K562 (cell line): Measurements from ENCODE around the gene CDCP1. TPM values are rescaled to one million over a fixed set of nuclear protein-coding genes. Genes with fewer than 3 reads are reported as not detected.

Experiments
- BHLHE40 ChIP-seq: IDR thresholded peaks from 2 replicates; pipeline ENCODE4 v1.6.1; 2011; ENCODE audit warnings: low read length, improper control_type of control experiment
- CEBPB ChIP-seq: fragments of 450-650 bp; IDR thresholded peaks from 2 replicates; pipeline ENCODE4 v1.6.1; 2016; ENCODE audit warnings: missing genetic modification characterization, missing compliant biosample characterization
- CHD1 ChIP-seq: fragments of 200-600 bp; sonication (generic); IDR thresholded peaks from one replicate; pipeline ENCODE4 v1.6.1; 2012; ENCODE audit warnings: mild to moderate bottlenecking, moderate library complexity, low read length, inconsistent platforms
- DPF2 ChIP-seq: fragments of 450-650 bp; IDR thresholded peaks from 2 replicates; pipeline ENCODE4 v1.6.1; 2016
- MCM5 ChIP-seq: fragments of 450-650 bp; IDR thresholded peaks from 2 replicates; pipeline ENCODE4 v1.6.1; 2016; ENCODE audit warnings: low read depth
- MEIS2 ChIP-seq: fragments of 450-650 bp; IDR thresholded peaks from 2 replicates; pipeline ENCODE4 v1.6.1; 2014; ENCODE audit warnings: mild to moderate bottlenecking; ENCODE audit not compliant: partially characterized antibody
- NONO ChIP-seq, 2 experiments: fragments of 200-400 bp in 1 of 2; fragments of 450-650 bp in 1 of 2; formaldehyde crosslinking in 1 of 2; IDR thresholded peaks; 2 replicates each; pipeline ENCODE4 v1.6.1; 2017; ENCODE audit warnings: low read depth in 2 of 2, mild to moderate bottlenecking in 2 of 2, moderate library complexity in 2 of 2, low read length in 1 of 2
- PTBP1 ChIP-seq: fragments of 200-400 bp; formaldehyde crosslinking; IDR thresholded peaks from 2 replicates; pipeline ENCODE4 v1.6.1; 2017; ENCODE audit warnings: low read depth, low read length
- RUNX1 ChIP-seq: sonication (generic); IDR thresholded peaks from 2 replicates; pipeline ENCODE4 v1.6.1; 2016; ENCODE audit warnings: antibody characterized with exemption, low read depth
- SIX5 ChIP-seq, 2 experiments: IDR thresholded peaks; 2 replicates each; pipeline ENCODE4 v1.6.1; 2011; ENCODE audit warnings: low read length in 2 of 2, borderline replicate concordance in 1 of 2, low read depth in 1 of 2, mild to moderate bottlenecking in 1 of 2, moderate library complexity in 1 of 2; ENCODE audit not compliant: insufficient read depth in 1 of 2
- TGIF2 ChIP-seq: sonication (generic); formaldehyde crosslinking; IDR thresholded peaks from 2 replicates; pipeline ENCODE4 v1.8.1; 2022; ENCODE audit warnings: mild to moderate bottlenecking, missing genetic modification reagents, moderate library complexity
- ZNF165 ChIP-seq: fragments of 250-450 bp; sonication (Bioruptor Pico); IDR thresholded peaks from 2 replicates; pipeline ENCODE4 v1.4.0; 2020; ENCODE audit warnings: borderline replicate concordance
- ZNF212 ChIP-seq: fragments of 450-650 bp; formaldehyde crosslinking; IDR thresholded peaks from 2 replicates; pipeline ENCODE4 v1.4.0; 2020; ENCODE audit warnings: mild to moderate bottlenecking
- ZNF274 ChIP-seq: IDR thresholded peaks from 2 replicates; pipeline ENCODE4 v1.6.1; 2011; ENCODE audit warnings: low read depth, mild to moderate bottlenecking, low read length, moderate library complexity, borderline replicate concordance
- ZNF347 ChIP-seq: fragments of 450-650 bp; formaldehyde crosslinking; IDR thresholded peaks from 2 replicates; pipeline ENCODE4 v1.4.0; 2020; ENCODE audit warnings: low read depth, mild to moderate bottlenecking, moderate library complexity
- ZNF778 ChIP-seq: fragments of 450-650 bp; formaldehyde crosslinking; IDR thresholded peaks from 2 replicates; pipeline ENCODE4 v1.4.0; 2020; ENCODE audit warnings: mild to moderate bottlenecking, moderate library complexity
- polyA plus RNA-seq, 8 experiments: library from polyadenylated mRNA; depleted of rRNA in 4 of 8; stranded (reverse) in 5 of 8; unstranded in 3 of 8; fragments of >200 nt; fragmentation: Nextera tagmentation in 2 of 8; fragmentation: Illumina TruSeq in 1 of 8; extraction: Ambion mirVana in 2 of 8; extraction: Trizol in 1 of 8; gene quantifications; 2 replicates each; pipeline versions ENCODE4 v1.2.1 to v1.2.3, GENCODE V29; 2011 to 2014; ENCODE audit warnings: inconsistent platforms in 1 of 8, missing spikeins in 1 of 8
- total RNA-seq, 7 experiments: library from RNA; depleted of rRNA in 6 of 7; stranded (reverse); fragments of >200 nt in 6 of 7; fragmentation: Illumina TruSeq in 2 of 7; extraction: Trizol in 2 of 7; gene quantifications; 2 replicates each; pipeline versions ENCODE4 v1.2.1 to v1.2.3, GENCODE V29; 2011 to 2021; ENCODE audit warnings: low replicate concordance in 1 of 7
- TF ChIP-seq, protein P1 (sequence below), 2 experiments: fragments of 200-800 bp in 1 of 2; sonication (Bioruptor generic) in 1 of 2; sonication (generic) in 1 of 2; formaldehyde crosslinking in 1 of 2; IDR thresholded peaks in 1 of 2; conservative IDR thresholded peaks in 1 of 2; 2 replicates each; pipeline versions ENCODE4 v1.5.0 to v1.6.1; 2016 to 2020; ENCODE audit warnings: missing compliant biosample characterization in 1 of 2, missing genetic modification characterization in 1 of 2, missing genetic modification reagents in 1 of 2
- TF ChIP-seq, protein P2 (sequence below): conservative IDR thresholded peaks from 2 replicates; pipeline ENCODE4 v1.6.1; 2011; ENCODE audit warnings: low read depth, mild to moderate bottlenecking, low read length; ENCODE audit not compliant: control insufficient read depth
- TF ChIP-seq, protein P3 (sequence below): fragments of 450-650 bp; formaldehyde crosslinking; IDR thresholded peaks from 2 replicates; pipeline ENCODE4 v1.4.0; 2022; ENCODE audit warnings: missing genetic modification characterization
- TF ChIP-seq, protein P4 (sequence below): sonication (generic); formaldehyde crosslinking; IDR thresholded peaks from 2 replicates; pipeline ENCODE4 v1.8.0; 2022; ENCODE audit warnings: mild to moderate bottlenecking, missing genetic modification reagents

The CDCP1 gene
- total and polyA plus RNA-seq, 9 of the 15 experiments (the other 6 are each of a cell fraction or from before 2014, with no cell fraction given) = 3.9 to 16.4 (median 5.2) TPM

DNA sequence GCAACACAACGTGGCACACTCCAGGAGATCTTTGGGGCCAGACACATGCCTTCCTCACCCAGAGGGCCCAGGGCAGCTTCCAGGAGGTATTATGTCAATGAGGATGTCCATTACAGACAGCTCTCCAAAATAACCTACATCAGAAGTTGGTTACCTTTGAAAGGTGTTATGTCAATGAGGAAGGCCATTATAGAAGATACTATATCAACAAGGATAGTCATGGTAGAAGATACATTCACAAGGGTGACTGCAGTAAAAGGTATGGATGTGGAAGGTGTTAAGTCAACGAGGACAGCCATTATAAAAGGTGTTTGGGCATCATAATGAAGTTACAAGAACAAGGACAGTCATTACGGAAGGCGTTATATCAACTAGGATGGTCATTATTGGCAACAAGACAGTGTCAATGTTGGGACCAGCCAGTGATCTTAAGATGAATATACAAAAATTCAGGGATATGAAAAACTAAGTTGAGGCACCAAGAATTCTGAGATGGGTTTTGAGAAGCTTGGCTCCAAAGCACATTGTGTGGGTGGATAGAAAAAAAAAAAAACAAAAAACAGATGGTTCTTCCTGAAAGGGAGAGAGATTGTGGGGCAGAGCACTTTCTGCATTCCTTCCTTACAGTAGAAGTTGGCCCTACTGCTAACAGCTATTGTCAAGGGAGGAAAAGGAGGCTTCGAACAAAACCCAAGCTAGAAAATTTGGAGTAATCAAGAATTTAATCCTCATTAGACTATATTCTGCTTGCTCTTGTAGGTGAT, 11.2 kb downstream of the CDCP1 start (continued):
- TF ChIP-seq, protein P1, sequence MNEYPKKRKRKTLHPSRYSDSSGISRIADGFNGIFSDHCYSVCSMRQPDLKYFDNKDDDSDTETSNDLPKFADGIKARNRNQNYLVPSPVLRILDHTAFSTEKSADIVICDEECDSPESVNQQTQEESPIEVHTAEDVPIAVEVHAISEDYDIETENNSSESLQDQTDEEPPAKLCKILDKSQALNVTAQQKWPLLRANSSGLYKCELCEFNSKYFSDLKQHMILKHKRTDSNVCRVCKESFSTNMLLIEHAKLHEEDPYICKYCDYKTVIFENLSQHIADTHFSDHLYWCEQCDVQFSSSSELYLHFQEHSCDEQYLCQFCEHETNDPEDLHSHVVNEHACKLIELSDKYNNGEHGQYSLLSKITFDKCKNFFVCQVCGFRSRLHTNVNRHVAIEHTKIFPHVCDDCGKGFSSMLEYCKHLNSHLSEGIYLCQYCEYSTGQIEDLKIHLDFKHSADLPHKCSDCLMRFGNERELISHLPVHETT (CRISPR knock-in tag; conservative IDR thresholded peaks at IDR 0.05 in 1 of 2, IDR thresholded peaks at IDR 0.05 in 1 of 2) = no peak
- TF ChIP-seq BHLHE40 (no peak), DPF2 (no peak), TGIF2 (no peak), RUNX1 (no peak), SIX5 (IDR thresholded peaks at IDR 0.05; ENCODE audit: borderline replicate concordance in 1 of 2, insufficient read depth in 1 of 2, low read depth in 1 of 2, low read length in 2 of 2) (no peak), ZNF274 (no peak), ZNF778 (CRISPR knock-in tag) (no peak), ZNF165 (CRISPR knock-in tag) (no peak), ZNF347 (no peak), PTBP1 (no peak), NONO (IDR thresholded peaks at IDR 0.05; ENCODE audit: low read depth in 2 of 2, low read length in 1 of 2) (no peak), CEBPB (tag) (no peak), MCM5 (no peak), CHD1 (no peak), MEIS2 (no peak), ZNF212 (CRISPR knock-in tag) (no peak)
- TF ChIP-seq, protein P2, sequence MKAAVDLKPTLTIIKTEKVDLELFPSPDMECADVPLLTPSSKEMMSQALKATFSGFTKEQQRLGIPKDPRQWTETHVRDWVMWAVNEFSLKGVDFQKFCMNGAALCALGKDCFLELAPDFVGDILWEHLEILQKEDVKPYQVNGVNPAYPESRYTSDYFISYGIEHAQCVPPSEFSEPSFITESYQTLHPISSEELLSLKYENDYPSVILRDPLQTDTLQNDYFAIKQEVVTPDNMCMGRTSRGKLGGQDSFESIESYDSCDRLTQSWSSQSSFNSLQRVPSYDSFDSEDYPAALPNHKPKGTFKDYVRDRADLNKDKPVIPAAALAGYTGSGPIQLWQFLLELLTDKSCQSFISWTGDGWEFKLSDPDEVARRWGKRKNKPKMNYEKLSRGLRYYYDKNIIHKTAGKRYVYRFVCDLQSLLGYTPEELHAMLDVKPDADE = no peak
- TF ChIP-seq, protein P3, sequence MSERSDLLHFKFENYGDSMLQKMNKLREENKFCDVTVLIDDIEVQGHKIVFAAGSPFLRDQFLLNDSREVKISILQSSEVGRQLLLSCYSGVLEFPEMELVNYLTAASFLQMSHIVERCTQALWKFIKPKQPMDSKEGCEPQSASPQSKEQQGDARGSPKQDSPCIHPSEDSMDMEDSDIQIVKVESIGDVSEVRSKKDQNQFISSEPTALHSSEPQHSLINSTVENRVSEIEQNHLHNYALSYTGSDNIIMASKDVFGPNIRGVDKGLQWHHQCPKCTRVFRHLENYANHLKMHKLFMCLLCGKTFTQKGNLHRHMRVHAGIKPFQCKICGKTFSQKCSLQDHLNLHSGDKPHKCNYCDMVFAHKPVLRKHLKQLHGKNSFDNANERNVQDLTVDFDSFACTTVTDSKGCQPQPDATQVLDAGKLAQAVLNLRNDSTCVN (CRISPR knock-in tag) = no peak
- TF ChIP-seq, protein P4, sequence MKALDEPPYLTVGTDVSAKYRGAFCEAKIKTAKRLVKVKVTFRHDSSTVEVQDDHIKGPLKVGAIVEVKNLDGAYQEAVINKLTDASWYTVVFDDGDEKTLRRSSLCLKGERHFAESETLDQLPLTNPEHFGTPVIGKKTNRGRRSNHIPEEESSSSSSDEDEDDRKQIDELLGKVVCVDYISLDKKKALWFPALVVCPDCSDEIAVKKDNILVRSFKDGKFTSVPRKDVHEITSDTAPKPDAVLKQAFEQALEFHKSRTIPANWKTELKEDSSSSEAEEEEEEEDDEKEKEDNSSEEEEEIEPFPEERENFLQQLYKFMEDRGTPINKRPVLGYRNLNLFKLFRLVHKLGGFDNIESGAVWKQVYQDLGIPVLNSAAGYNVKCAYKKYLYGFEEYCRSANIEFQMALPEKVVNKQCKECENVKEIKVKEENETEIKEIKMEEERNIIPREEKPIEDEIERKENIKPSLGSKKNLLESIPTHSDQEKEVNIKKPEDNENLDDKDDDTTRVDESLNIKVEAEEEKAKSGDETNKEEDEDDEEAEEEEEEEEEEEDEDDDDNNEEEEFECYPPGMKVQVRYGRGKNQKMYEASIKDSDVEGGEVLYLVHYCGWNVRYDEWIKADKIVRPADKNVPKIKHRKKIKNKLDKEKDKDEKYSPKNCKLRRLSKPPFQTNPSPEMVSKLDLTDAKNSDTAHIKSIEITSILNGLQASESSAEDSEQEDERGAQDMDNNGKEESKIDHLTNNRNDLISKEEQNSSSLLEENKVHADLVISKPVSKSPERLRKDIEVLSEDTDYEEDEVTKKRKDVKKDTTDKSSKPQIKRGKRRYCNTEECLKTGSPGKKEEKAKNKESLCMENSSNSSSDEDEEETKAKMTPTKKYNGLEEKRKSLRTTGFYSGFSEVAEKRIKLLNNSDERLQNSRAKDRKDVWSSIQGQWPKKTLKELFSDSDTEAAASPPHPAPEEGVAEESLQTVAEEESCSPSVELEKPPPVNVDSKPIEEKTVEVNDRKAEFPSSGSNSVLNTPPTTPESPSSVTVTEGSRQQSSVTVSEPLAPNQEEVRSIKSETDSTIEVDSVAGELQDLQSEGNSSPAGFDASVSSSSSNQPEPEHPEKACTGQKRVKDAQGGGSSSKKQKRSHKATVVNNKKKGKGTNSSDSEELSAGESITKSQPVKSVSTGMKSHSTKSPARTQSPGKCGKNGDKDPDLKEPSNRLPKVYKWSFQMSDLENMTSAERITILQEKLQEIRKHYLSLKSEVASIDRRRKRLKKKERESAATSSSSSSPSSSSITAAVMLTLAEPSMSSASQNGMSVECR (CRISPR knock-in tag) = no peak
